B cell (primary cell): ENCODE measurements around the gene DOCK4. TPM values are rescaled to one million over a fixed set of nuclear protein-coding genes. Genes with fewer than 3 reads are reported as not detected.

ENCODE experiments used
- ATAC-seq: fragments of 200-7000 bp; cut with Tn5 transposase; one replicate; pipeline ENCODE4 v1.10.0; 2021; ENCODE audit warnings: low read depth, mild to moderate bottlenecking, moderate number of reproducible peaks, moderate library complexity
- CTCF ChIA-PET: fragments of 350-600 bp; sonication (Branson Sonifier 250); formaldehyde crosslinking; loops from one replicate; lab custom pipeline; 2021; ENCODE audit warnings: antibody characterized with exemption, inconsistent platforms; lab: Charles Lee
- POLR2A ChIA-PET: fragments of 350-600 bp; sonication (Branson Sonifier 250); formaldehyde crosslinking; loops from one replicate; lab custom pipeline; 2021; ENCODE audit warnings: antibody characterized with exemption; lab: Charles Lee
- DNase-seq: peaks from one replicate; pipeline ENCODE4 v3.0.0; 2013
- H2AFZ ChIP-seq: 2 replicates; pipeline ENCODE4 v1.6.1; 2012; ENCODE audit warnings: mild to moderate bottlenecking, low read depth, low read length; ENCODE audit not compliant: insufficient read depth, poor library complexity, severe bottlenecking
- H3K27ac ChIP-seq, 2 donors: 1 replicate in 1 of 2; 2 replicates in 1 of 2; pipeline ENCODE4 v1.5.1; 2012 to 2013; ENCODE audit warnings: low read length in 2 of 2, mild to moderate bottlenecking in 2 of 2, moderate library complexity in 1 of 2
- H3K27me3 ChIP-seq, 4 experiments: fragments of 200-600 bp in 1 of 4; sonication (generic) in 1 of 4; replicated peaks in 1 of 4; 1 replicate in 2 of 4; 2 replicates in 2 of 4; pipeline versions ENCODE4 v1.6.1 to v1.7.0; 2013 to 2016; ENCODE audit warnings: low read length in 3 of 4, mild to moderate bottlenecking in 2 of 4, mixed read lengths in 1 of 4, moderate library complexity in 1 of 4; ENCODE audit not compliant: insufficient read depth in 4 of 4, control insufficient read depth in 3 of 4; ENCODE audit errors: control extremely low read depth in 1 of 4
- H3K36me3 ChIP-seq, 2 experiments: replicated peaks in 1 of 2; 1 replicate in 1 of 2; 2 replicates in 1 of 2; pipeline versions ENCODE4 v1.6.1 to v1.7.1; 2013; ENCODE audit warnings: low read length in 1 of 2; ENCODE audit not compliant: insufficient read depth in 2 of 2, control insufficient read depth in 1 of 2; ENCODE audit errors: control extremely low read depth in 1 of 2, extremely low read depth in 1 of 2
- H3K4me1 ChIP-seq, 2 donors: fragments of 200-600 bp in 1 of 2; sonication (generic) in 1 of 2; 1 replicate in 1 of 2; 2 replicates in 1 of 2; pipeline versions ENCODE4 v1.5.1 to v1.6.1; 2013 to 2017; ENCODE audit warnings: low read length in 2 of 2; ENCODE audit not compliant: control insufficient read depth in 2 of 2, insufficient read depth in 2 of 2
- H3K4me2 ChIP-seq: replicated peaks from 2 replicates; pipeline ENCODE3; 2012; ENCODE audit warnings: mild to moderate bottlenecking, low read depth, low read length; ENCODE audit not compliant: poor library complexity, severe bottlenecking
- H3K4me3 ChIP-seq, 5 experiments: fragments of 200-600 bp in 1 of 5; sonication (generic) in 1 of 5; 1 replicate in 3 of 5; 2 replicates in 2 of 5; pipeline versions ENCODE4 v1.5.1 to v1.7.0; 2011 to 2016; ENCODE audit warnings: low read length in 4 of 5, mild to moderate bottlenecking in 4 of 5, low read depth in 2 of 5, control low read depth in 1 of 5, moderate library complexity in 1 of 5; ENCODE audit not compliant: insufficient read depth in 1 of 5; ENCODE audit errors: control extremely low read depth in 1 of 5, extremely low read depth in 1 of 5
- H3K79me2 ChIP-seq: fragments of 200-600 bp; sonication (generic); one replicate; pipeline ENCODE4 v1.6.0; 2016; ENCODE audit warnings: low read length; ENCODE audit not compliant: control insufficient read depth, insufficient read depth
- H3K9ac ChIP-seq: fragments of 200-600 bp; sonication (generic); 2 replicates; pipeline ENCODE4 v1.6.1; 2017; ENCODE audit warnings: mild to moderate bottlenecking, low read length, moderate library complexity
- H3K9me3 ChIP-seq, 3 donors: one replicate each; pipeline versions ENCODE4 v1.6.1 to v1.7.1; 2013; ENCODE audit warnings: low read length in 2 of 3; ENCODE audit not compliant: control insufficient read depth in 2 of 3, insufficient read depth in 1 of 3; ENCODE audit errors: control extremely low read depth in 1 of 3
- H4K20me1 ChIP-seq: 2 replicates; pipeline ENCODE4 v1.6.0; 2012; ENCODE audit warnings: mild to moderate bottlenecking, low read length; ENCODE audit not compliant: insufficient read depth, control insufficient read depth, poor library complexity, severe bottlenecking
- H3K27ac Mint-ChIP-seq: one replicate; pipeline ENCODE4 v1.8.0; 2021; ENCODE audit warnings: mixed read lengths
- H3K27me3 Mint-ChIP-seq: one replicate; pipeline ENCODE4 v1.8.0; 2021; ENCODE audit warnings: mixed read lengths
- H3K4me1 Mint-ChIP-seq: one replicate; pipeline ENCODE4 v1.8.0; 2021; ENCODE audit warnings: mixed read lengths
- H3K4me3 Mint-ChIP-seq: one replicate; pipeline ENCODE4 v1.8.0; 2021; ENCODE audit warnings: mixed read lengths
- H3K9me3 Mint-ChIP-seq: one replicate; pipeline ENCODE4 v1.8.0; 2022; ENCODE audit warnings: mixed read lengths; ENCODE audit not compliant: insufficient read depth
- CTCF ChIP-seq: fragments of 200-600 bp; IDR thresholded peaks from one replicate; pipeline ENCODE4 v1.8.0; 2022; ENCODE audit warnings: antibody characterized with exemption, mild to moderate bottlenecking
- EZH2 ChIP-seq: IDR thresholded peaks from 2 replicates; pipeline ENCODE4 v1.6.1; 2012; ENCODE audit warnings: borderline replicate concordance, low read depth, mild to moderate bottlenecking, moderate library complexity, low read length; ENCODE audit not compliant: insufficient read depth, poor library complexity, severe bottlenecking
- WGBS: methylation state at CpG from one replicate; pipeline ENCODE4 v1.1.5; 2013; ENCODE audit warnings: missing lambda C conversion rate; ENCODE audit not compliant: insufficient coverage; 5-methylcytosine and 5-hydroxymethylcytosine counted together
- intact Hi-C: fragments of 100-400 bp; cut with micrococcal nuclease; formaldehyde crosslinking; loops from one replicate; pipeline ENCODE4 v1.10.0; 2022
- polyA plus RNA-seq: library from polyadenylated mRNA; depleted of rRNA; stranded (reverse); fragments of >200 nt; gene quantifications from 2 replicates; pipeline ENCODE4 v1.2.3, GENCODE V29; 2012
- total RNA-seq, 2 donors: library from RNA; stranded (reverse); fragments of 120-200 nt in 1 of 2; gene quantifications; 1 replicate in 1 of 2; 2 replicates in 1 of 2; pipeline versions ENCODE4 v1.2.3 to v1.2.4, GENCODE V29; 2013 to 2022

The DOCK4 gene
- total and polyA plus RNA-seq, 2 donors (not counting 1 experiment from before 2014, with no cell fraction given): 0.03 to 4.1 TPM

- no CpG with 5 or more reads among the region's 3 CpGs for WGBS
- Histone ChIP-seq H3K27me3 (no peaks in the 10 kb centered on the region), H3K4me1 (no peaks in the 10 kb centered on the region), H3K4me2 (no peak overlapping the region), H3K4me3 (no peak overlapping the region), H3K36me3 (no peaks in the 10 kb centered on the region), H3K27ac (no peak overlapping the region), H4K20me1 (no peaks in the 10 kb centered on the region), H3K79me2 (no peaks in the 10 kb centered on the region), H3K9ac (no peak overlapping the region), H2AFZ (no peak overlapping the region), H3K9me3 (no peaks in the 10 kb centered on the region)
- Mint-ChIP-seq H3K4me1 (no peaks in the 10 kb centered on the region), H3K4me3 (no peak overlapping the region), H3K9me3 (no peaks in the 10 kb centered on the region), H3K27ac (no peak overlapping the region), H3K27me3 (no peaks in the 10 kb centered on the region)
- TF ChIP-seq EZH2: no peak
- TF ChIP-seq CTCF: no peak
- POLR2A ChIA-PET: no interaction called here
- intact Hi-C loops: no loop called here
- ATAC-seq (no peak), DNase-seq (no peak)
- CTCF ChIA-PET: no interaction called here
These were observed 72.2 kb downstream of the DOCK4 start for GRCh38 chr7:112134039-112134438.

- Histone ChIP-seq H3K9ac (no peak overlapping the region), H3K4me1 (no peaks in the 10 kb centered on the region), H3K27ac (no peak overlapping the region), H4K20me1 (no peaks in the 10 kb centered on the region), H3K9me3 (no peaks in the 10 kb centered on the region), H3K36me3 (no peaks in the 10 kb centered on the region), H3K4me3 (no peak overlapping the region), H3K4me2 (no peak overlapping the region), H2AFZ (no peak overlapping the region), H3K27me3 (no peaks in the 10 kb centered on the region), H3K79me2 (no peaks in the 10 kb centered on the region)
- WGBS: 93% methylated on average over 5 of the region's 7 CpGs
- H3K4me1 Mint-ChIP-seq: no peaks in the 10 kb centered on the region
- TF ChIP-seq EZH2 (no peak), CTCF (no peak)
- ChIA-PET CTCF (no interaction called here), POLR2A (no interaction called here)
- no peak overlapping the region for H3K4me3 Mint-ChIP-seq
- H3K27ac Mint-ChIP-seq: no peak overlapping the region
- H3K9me3 Mint-ChIP-seq: no peaks in the 10 kb centered on the region
- intact Hi-C loops: no loop called here
- no peak for ATAC-seq
- H3K27me3 Mint-ChIP-seq: no peaks in the 10 kb centered on the region
- no peak for DNase-seq
These were observed 72.9 kb downstream of the DOCK4 start for GRCh38 chr7:112133328-112133727.
